ENCODE results near the gene CTNNB1. TPM values are rescaled to one million over a fixed set of nuclear protein-coding genes. Genes with fewer than 3 reads are reported as not detected.
"Not testable (repeated sequence)": the region's sequence is repeated elsewhere in the genome, so short reads cannot be mapped to it uniquely, and the experiment has no call there.

CTNNB1 gene
- total and polyA plus RNA-seq, 2 of the 4 experiments (the other 2 are of a cell fraction) = 364 to 1,677 TPM

DNA sequence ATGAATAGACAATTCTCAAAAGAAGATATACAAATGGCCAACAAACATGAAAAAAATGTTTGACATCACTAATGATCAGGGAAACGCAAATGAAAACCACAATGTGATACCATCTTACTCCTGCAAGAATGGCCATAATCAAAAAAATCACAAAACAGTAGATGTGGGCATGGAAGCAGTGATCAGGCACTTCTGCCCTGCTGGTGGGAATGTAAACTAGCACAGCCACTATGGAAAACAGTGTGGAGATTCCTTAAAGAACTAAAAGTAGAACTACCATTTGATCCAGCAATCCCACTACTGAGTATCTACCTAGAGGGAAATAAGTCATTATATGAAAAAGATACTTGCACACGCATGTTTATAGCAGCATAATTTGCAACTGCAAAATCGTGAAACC lies 85.6 kb downstream of the CTNNB1 start:
- BruUV-seq (replicated peaks); ATAC-seq (ENCODE audit: low read depth); in situ Hi-C loops (cut with MboI; ENCODE audit: low sequenced_read_pairs): not testable (repeated sequence)

More for the DNA sequence above, 85.6 kb downstream of the CTNNB1 start:
- H3K27ac ChIP-seq (ENCODE audit: insufficient read depth, low read length); DNase-seq; H2BK20ac ChIP-seq (ENCODE audit: low read depth, low read length); H3K79me1 ChIP-seq (ENCODE audit: low read depth in 1 of 2, low read length in 2 of 2); H3K4me1 ChIP-seq (ENCODE audit: control insufficient read depth, insufficient read depth, low read length); H3K4ac ChIP-seq (ENCODE audit: low read depth, low read length); H3K18ac ChIP-seq (ENCODE audit: low read depth, low read length); H3K27me3 ChIP-seq (ENCODE audit: control insufficient read depth, insufficient read depth, low read length); CTCF ChIA-PET; H3K14ac ChIP-seq (replicated peaks; ENCODE audit: low read depth, low read length); H4K91ac ChIP-seq (ENCODE audit: insufficient read depth, low read depth, low read length); H2BK120ac ChIP-seq (ENCODE audit: low read depth, low read length); H3K36me3 ChIP-seq (ENCODE audit: control insufficient read depth, insufficient read depth, low read length); H3K9ac ChIP-seq (ENCODE audit: low read depth, low read length); H4K5ac ChIP-seq (ENCODE audit: low read depth, low read length); H4K20me1 ChIP-seq (ENCODE audit: insufficient read depth, low read length); H2AK5ac ChIP-seq (ENCODE audit: low read depth, low read length); dilution Hi-C loops (cut with HindIII; ENCODE audit: low sequenced_read_pairs, unreplicated experiment); H3K9me1 ChIP-seq (ENCODE audit: insufficient read depth, low read length); H2BK15ac ChIP-seq (ENCODE audit: low read depth, low read length); H2AFZ ChIP-seq (replicated peaks; ENCODE audit: low read length, poor library complexity); H3K23ac ChIP-seq (ENCODE audit: low read depth, low read length); H4K8ac ChIP-seq (ENCODE audit: low read depth in 2 of 2, low read length in 2 of 2); H2BK5ac ChIP-seq (ENCODE audit: low read depth, low read length, poor library complexity, severe bottlenecking); H2AK9ac ChIP-seq (replicated peaks; ENCODE audit: low read depth, low read length, poor library complexity); H3K56ac ChIP-seq (ENCODE audit: extremely low read depth, insufficient read depth, low read length); H3K4me2 ChIP-seq (ENCODE audit: low read depth, low read length); intact Hi-C loops (cut with micrococcal nuclease); H3K4me3 ChIP-seq (ENCODE audit: insufficient read depth, low read depth, low read length); H3K9me3 ChIP-seq (ENCODE audit: control insufficient read depth, insufficient read depth, low read length); POLR2A ChIA-PET (ENCODE audit: unreplicated experiment): not testable (repeated sequence)
- no CpG with 5 or more reads among the region's 3 CpGs for WGBS, 2 experiments (ENCODE audit: extremely low coverage in 2 of 2, insufficient read length in 1 of 2)
